Measurements from ENCODE around the gene ATF1.
"Not testable (repeated sequence)": the region's sequence is repeated elsewhere in the genome, so short reads cannot be mapped to it uniquely, and the experiment has no call there.

Gene ATF1

GRCh38 chr12:50868881-50869280, 105.0 kb downstream of the ATF1 start:
- not testable (repeated sequence) for DNase-seq

All from NCI-H345 (cell line).